Activated T-cell treated with anti-CD3 and anti-CD28 coated beads, Interleukin-2, amount 50 U/mL, for 24 hours (primary cell): ENCODE data around the gene SYNE3.

Experiments
- DNase-seq: peaks from one replicate; pipeline ENCODE4 v3.0.0-alpha.2; 2020
- H3K27ac Mint-ChIP-seq: 2 replicates; pipeline ENCODE4 v1.8.0; 2020; ENCODE audit warnings: mild to moderate bottlenecking, mixed read lengths
- H3K27me3 Mint-ChIP-seq: 2 replicates; pipeline ENCODE4 v1.8.0; 2020; ENCODE audit warnings: mixed read lengths
- H3K36me3 Mint-ChIP-seq: 2 replicates; pipeline ENCODE4 v1.8.0; 2020; ENCODE audit warnings: low read depth, mixed read lengths
- H3K4me1 Mint-ChIP-seq: 2 replicates; pipeline ENCODE4 v1.8.0; 2020; ENCODE audit warnings: low read depth, mixed read lengths
- H3K4me3 Mint-ChIP-seq: 2 replicates; pipeline ENCODE4 v1.8.0; 2020; ENCODE audit warnings: mild to moderate bottlenecking, moderate library complexity, mixed read lengths
- H3K9me3 Mint-ChIP-seq: 2 replicates; pipeline ENCODE4 v1.8.0; 2020; ENCODE audit warnings: mixed read lengths

SYNE3 gene

DNA sequence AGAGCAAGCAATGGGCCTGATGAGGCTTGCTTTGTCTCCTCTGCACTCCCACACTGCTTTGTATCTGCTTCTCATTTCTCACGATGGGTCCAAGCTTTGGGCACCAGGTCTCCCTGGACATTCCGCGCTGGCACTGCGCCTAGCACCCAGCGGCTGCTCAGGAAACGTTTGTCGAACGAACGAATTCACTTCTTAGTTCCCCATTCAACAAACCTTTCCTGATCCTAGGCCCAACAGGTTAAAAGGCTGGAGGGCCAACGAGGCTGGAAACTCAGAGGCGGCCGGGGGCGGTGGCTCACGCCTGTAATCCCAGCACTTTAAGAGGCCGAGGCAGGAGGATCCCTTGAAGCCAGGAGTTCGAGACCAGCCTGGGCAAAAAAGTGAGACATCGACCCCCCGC lies 17.4 kb upstream of the SYNE3 start:
- Mint-ChIP-seq H3K36me3 (peaks cover 65% of the 10 kb centered on the region), H3K9me3 (no peaks in the 10 kb centered on the region), H3K27ac (peak overlapping the region; percentile 95), H3K27me3 (no peaks in the 10 kb centered on the region), H3K4me1 (peaks cover 68% of the 10 kb centered on the region), H3K4me3 (peak overlapping the region; percentile 94)
- DNase-seq, result peak; percentile 54

DNA sequence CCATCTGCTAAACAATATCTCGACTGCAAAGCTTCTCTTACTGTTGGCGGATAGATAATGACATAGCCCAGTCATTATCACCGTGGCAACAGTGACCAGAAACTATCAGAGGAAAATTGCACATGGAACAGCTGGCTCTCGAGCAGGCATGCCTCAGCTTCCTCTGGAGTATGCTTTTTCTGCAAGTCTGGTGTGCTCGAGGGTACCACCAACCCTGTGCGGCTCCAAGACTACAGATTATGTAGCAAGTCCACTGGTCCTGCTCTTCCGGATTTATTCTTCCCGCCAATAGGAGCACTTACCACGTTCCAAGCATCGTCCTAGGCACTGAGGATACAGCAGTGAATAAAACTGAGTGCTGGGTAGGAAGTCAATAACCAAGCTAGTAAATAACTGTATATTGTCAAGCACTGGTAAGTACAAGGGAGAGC lies 17.0 kb upstream of the SYNE3 start:
- no peaks in the 10 kb centered on the region for H3K9me3 Mint-ChIP-seq
- no peaks in the 10 kb centered on the region for H3K27me3 Mint-ChIP-seq
- H3K4me1 Mint-ChIP-seq, result peaks cover 64% of the 10 kb centered on the region
- peak; percentile 44 for DNase-seq
- H3K36me3 Mint-ChIP-seq, result peaks cover 67% of the 10 kb centered on the region
- H3K27ac Mint-ChIP-seq, result peak overlapping the region; percentile 95
- H3K4me3 Mint-ChIP-seq, result peak overlapping the region; percentile 94

- DNase-seq, result no peak
- Mint-ChIP-seq H3K4me3 (peak overlapping the region; percentile 94), H3K36me3 (peaks cover 64% of the 10 kb centered on the region), H3K4me1 (peaks cover 60% of the 10 kb centered on the region), H3K27me3 (no peaks in the 10 kb centered on the region), H3K9me3 (no peaks in the 10 kb centered on the region), H3K27ac (peak overlapping the region; percentile 95)
Observed at GRCh38 chr14:95531969-95532368, 15.5 kb upstream of the SYNE3 start.

DNA sequence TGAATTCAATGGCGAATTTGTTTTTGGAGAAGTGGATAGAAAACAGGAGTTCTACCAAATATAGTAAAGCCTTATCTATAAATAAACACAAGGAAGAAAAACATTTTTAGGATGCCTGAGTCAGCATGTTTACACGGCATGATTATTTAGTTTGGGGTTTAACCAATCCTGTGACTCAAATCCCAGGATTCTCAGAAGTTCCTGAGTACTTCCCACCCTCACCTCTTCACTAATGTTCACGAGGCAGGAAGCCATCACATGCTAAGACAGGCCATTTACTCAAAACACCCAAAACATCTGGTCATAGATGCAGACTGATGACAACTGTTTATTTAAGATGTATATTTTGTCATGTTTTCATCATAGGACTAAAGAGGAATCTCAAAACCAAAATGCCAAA lies 15.0 kb upstream of the SYNE3 start:
- H3K27me3 Mint-ChIP-seq, result no peaks in the 10 kb centered on the region
- peaks cover 64% of the 10 kb centered on the region for H3K36me3 Mint-ChIP-seq
- H3K4me3 Mint-ChIP-seq, result peak overlapping the region; percentile 94
- H3K4me1 Mint-ChIP-seq, result peaks cover 61% of the 10 kb centered on the region
- peak overlapping the region; percentile 66 for H3K27ac Mint-ChIP-seq
- no peak for DNase-seq
- H3K9me3 Mint-ChIP-seq, result no peaks in the 10 kb centered on the region

DNA sequence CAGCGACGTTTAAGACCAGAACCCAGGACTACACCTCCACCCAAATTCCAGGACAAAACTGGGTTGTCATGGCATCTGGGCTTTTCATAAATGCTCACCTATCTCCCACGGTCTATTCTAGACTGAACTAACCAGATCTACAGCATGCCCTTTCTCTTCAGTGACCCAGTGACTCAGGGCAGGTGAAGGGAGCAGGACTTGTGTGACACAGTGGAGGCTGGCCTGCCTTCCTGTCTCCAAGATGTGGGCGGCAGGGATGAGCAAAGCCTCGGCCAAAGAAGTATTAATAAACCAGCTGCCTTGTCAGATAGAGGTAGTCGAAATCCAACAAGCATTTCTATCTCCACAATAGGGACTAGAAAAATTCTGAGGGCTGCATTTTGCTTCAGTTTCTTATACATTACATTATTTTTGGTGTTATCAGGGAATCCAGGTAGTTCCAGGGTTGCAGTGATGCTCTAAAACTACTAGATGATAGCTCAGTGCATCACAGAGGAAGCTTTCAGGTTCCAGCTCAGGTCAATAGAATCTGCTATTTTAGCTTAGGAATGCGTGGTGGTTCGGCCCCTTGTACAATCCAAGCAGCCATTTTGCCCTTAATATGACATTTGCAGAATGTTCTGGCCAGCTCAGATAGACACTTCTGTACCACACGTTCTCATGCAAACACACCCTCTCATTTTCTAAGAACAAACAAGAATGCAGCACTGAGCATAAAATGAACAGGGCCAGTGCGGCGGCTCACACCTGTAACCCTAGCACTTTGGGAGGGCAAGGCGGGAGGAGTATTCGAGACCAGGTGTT lies 14.2 kb upstream of the SYNE3 start:
- H3K27me3 Mint-ChIP-seq, result no peaks in the 10 kb centered on the region
- peaks cover 61% of the 10 kb centered on the region for H3K4me1 Mint-ChIP-seq
- no peaks in the 10 kb centered on the region for H3K9me3 Mint-ChIP-seq
- H3K27ac Mint-ChIP-seq, result peak overlapping the region; percentile 65
- peaks cover 60% of the 10 kb centered on the region for H3K36me3 Mint-ChIP-seq
- DNase-seq, result no peak
- peak overlapping the region; percentile 94 for H3K4me3 Mint-ChIP-seq

DNA sequence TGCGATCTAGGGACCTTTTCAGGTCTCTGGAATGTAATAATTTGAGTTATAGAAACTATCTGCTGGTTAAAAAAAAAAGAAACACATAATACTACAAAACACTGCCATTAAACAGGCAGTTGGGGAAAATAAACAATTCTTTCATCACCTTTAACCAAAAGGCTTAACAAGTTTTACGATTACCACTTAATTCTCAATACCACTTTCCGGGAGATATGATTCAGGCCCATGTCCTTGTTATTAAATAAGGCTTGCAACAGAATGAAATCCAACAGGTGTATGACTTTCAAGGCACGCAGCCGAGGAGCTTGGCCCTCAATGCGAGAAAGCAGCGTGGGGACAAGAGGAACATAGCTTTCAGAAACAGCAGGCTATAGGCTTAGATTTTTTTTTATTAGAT lies 12.8 kb upstream of the SYNE3 start:
- Mint-ChIP-seq H3K4me1 (peaks cover 73% of the 10 kb centered on the region), H3K27me3 (no peaks in the 10 kb centered on the region), H3K4me3 (no peak overlapping the region), H3K9me3 (no peaks in the 10 kb centered on the region), H3K36me3 (peaks cover 56% of the 10 kb centered on the region), H3K27ac (peak overlapping the region; percentile 32)
- DNase-seq, result no peak

DNA sequence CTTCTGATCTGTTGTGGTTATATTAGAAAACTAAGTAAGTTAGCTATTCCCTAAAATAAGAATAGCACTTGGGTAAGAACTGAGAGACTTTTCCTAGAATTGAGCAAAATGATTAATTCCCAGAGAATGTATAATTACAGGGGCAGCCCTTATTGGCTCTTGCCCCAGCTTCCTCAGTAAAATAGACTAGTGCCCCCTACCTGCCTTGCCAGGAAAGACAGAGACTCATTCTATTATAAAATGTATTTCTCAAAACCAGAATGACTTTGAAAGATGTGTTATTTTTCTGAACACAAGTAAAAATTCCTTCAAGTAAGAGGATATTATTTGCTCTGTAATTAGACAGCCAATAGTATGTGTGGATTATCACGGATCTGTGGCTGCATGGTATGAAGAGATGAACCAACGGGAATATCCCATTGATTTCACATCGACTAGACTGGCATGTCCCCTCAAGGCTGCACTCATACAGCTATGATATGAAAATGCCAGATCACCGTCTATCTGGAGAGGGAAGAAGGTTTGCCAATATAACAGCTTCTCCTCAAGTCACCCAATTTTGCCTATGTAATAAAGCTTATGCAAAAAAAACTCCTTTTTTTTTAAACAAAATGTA lies 11.0 kb upstream of the SYNE3 start:
- no peaks in the 10 kb centered on the region for H3K27me3 Mint-ChIP-seq
- peaks cover 84% of the 10 kb centered on the region for H3K4me1 Mint-ChIP-seq
- peak overlapping the region; percentile 21 for H3K4me3 Mint-ChIP-seq
- peaks cover 39% of the 10 kb centered on the region for H3K36me3 Mint-ChIP-seq
- H3K27ac Mint-ChIP-seq, result peak overlapping the region; percentile 86
- no peak for DNase-seq
- H3K9me3 Mint-ChIP-seq, result no peaks in the 10 kb centered on the region

DNA sequence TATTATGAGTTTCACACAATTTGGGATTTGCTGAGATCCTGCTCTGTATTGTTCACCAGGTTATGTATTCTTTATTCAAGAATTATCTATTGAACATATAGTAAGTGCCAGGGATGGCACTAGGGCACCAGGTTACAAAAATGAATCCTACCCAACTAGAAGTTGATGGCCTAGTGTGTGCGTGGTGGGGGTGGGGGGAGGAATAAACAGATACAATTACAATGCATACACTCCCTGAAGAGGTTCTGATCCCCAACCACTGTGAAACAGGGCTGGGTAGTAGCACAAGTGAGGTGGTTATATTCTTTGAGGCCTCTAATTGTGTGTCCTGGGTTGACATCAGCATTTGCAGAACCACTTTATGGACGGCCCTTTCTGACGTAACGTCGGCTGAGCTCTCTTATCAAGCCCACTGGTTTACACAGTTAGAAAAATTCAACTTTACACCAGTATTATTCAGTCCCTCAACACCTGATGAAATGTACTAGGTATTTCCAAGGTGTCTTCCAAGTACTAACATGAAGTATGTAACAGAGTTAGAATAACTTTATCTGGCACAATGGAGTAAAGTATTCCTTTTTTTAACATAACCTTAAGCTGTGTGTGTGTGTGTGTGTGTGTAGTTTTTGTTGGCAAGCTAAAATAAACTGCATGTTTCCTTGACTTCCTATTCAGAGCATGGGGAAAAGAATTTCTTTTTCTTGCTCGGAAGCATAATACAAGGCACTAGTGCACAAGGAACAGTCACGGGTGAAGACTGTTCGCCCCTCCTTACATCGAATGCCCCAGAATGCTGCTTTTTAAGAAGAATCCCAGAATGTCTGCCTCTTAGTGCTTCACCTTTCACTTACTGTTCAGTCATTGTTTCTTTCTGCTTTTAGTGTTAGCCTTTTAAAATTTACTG lies 10.3 kb upstream of the SYNE3 start:
- H3K4me3 Mint-ChIP-seq, result peak overlapping the region; percentile 21
- DNase-seq, result no peak
- no peaks in the 10 kb centered on the region for H3K9me3 Mint-ChIP-seq
- peaks cover 31% of the 10 kb centered on the region for H3K36me3 Mint-ChIP-seq
- no peaks in the 10 kb centered on the region for H3K27me3 Mint-ChIP-seq
- peak overlapping the region; percentile 98 for H3K27ac Mint-ChIP-seq
- H3K4me1 Mint-ChIP-seq, result peaks cover 84% of the 10 kb centered on the region

DNA sequence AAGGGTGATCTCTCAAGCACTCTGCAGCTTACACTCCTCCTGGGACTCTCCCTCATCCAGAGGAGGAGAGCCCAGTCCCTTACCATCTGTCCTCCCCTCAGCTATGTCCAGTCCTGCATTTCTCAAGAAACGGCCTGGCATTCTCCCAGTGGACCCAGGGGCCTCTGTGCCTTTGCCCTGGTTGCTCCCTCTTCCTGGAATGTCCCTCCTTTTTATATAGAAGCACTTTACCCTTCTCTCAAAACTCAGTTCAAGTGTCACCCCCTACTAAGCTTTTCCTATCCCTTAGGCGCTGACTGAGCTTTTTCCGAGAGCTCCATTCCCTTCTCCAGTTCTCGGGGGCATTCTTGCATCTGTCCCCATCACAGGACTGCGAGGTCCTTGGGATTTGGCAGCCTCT lies 9.5 kb upstream of the SYNE3 start:
- Mint-ChIP-seq H3K4me1 (peaks cover 82% of the 10 kb centered on the region), H3K27ac (peak overlapping the region; percentile 98), H3K27me3 (no peaks in the 10 kb centered on the region), H3K9me3 (no peaks in the 10 kb centered on the region), H3K36me3 (peaks cover 24% of the 10 kb centered on the region), H3K4me3 (no peak overlapping the region)
- no peak for DNase-seq

- Mint-ChIP-seq H3K9me3 (no peaks in the 10 kb centered on the region), H3K27ac (peak overlapping the region; percentile 98), H3K4me1 (peaks cover 79% of the 10 kb centered on the region), H3K4me3 (peak overlapping the region; percentile 68), H3K36me3 (peaks cover 13% of the 10 kb centered on the region), H3K27me3 (no peaks in the 10 kb centered on the region)
- DNase-seq, result no peak
Observed at GRCh38 chr14:95524706-95525512, 8.5 kb upstream of the SYNE3 start.

GRCh38 chr14:95523815-95524448 lies 7.5 kb upstream of the SYNE3 start:
- Mint-ChIP-seq H3K4me1 (peaks cover 83% of the 10 kb centered on the region), H3K27ac (peak overlapping the region; percentile 98), H3K36me3 (peaks cover 3% of the 10 kb centered on the region), H3K4me3 (peak overlapping the region; percentile 68), H3K27me3 (no peaks in the 10 kb centered on the region), H3K9me3 (no peaks in the 10 kb centered on the region)
- DNase-seq, result peak; percentile 55

GRCh38 chr14:95523051-95523814 lies 6.8 kb upstream of the SYNE3 start:
- Mint-ChIP-seq H3K4me3 (peak overlapping the region; percentile 68), H3K36me3 (no peaks in the 10 kb centered on the region), H3K4me1 (peaks cover 89% of the 10 kb centered on the region), H3K9me3 (no peaks in the 10 kb centered on the region), H3K27ac (peak overlapping the region; percentile 98), H3K27me3 (no peaks in the 10 kb centered on the region)
- peak; percentile 66 for DNase-seq

GRCh38 chr14:95522556-95522955 lies 6.1 kb upstream of the SYNE3 start:
- Mint-ChIP-seq H3K27ac (peak overlapping the region; percentile 98), H3K36me3 (no peaks in the 10 kb centered on the region), H3K4me3 (peak overlapping the region; percentile 68), H3K9me3 (no peaks in the 10 kb centered on the region), H3K4me1 (peaks cover 93% of the 10 kb centered on the region), H3K27me3 (no peaks in the 10 kb centered on the region)
- no peak for DNase-seq
